Measurements from ENCODE around the gene MRPL11.

Gene MRPL11

GRCh38 chr11:66457826-66458225, 19.2 kb upstream of the MRPL11 start:
- Histone ChIP-seq H3K27me3 (ENCODE audit: insufficient read depth, low read length, poor library complexity, severe bottlenecking) (no peaks in the 10 kb centered on the region), H3K9ac (ENCODE audit: low read depth, low read length, poor library complexity, severe bottlenecking) (no peak overlapping the region), H3K36me3 (ENCODE audit: insufficient read depth, low read length) (no peaks in the 10 kb centered on the region), H3K4me3 (ENCODE audit: low read length, poor library complexity, severe bottlenecking) (no peak overlapping the region), H4K20me1 (ENCODE audit: insufficient read depth, low read length, poor library complexity, severe bottlenecking) (no peaks in the 10 kb centered on the region), H2AFZ (ENCODE audit: low read length) (no peak overlapping the region), H3K4me1 (ENCODE audit: insufficient read depth, low read length, poor library complexity, severe bottlenecking) (peaks cover 13% of the 10 kb centered on the region), H3K79me2 (ENCODE audit: insufficient read depth, low read length) (no peaks in the 10 kb centered on the region), H3F3A (ENCODE audit: low read depth) (no peaks in the 10 kb centered on the region), H3K4me2 (ENCODE audit: low read depth, low read length, poor library complexity, severe bottlenecking) (no peak overlapping the region), H3K9me2 (replicated peaks; ENCODE audit: low read depth, low read length) (no peaks in the 10 kb centered on the region), H3K9me3 (ENCODE audit: insufficient read depth, low read depth, low read length) (no peaks in the 10 kb centered on the region)
- TF ChIP-seq CTCF (conservative IDR thresholded peaks at IDR 0.05; ENCODE audit: low read length) (no peak), EZH2phosphoT487 (IDR thresholded peaks at IDR 0.05; ENCODE audit: borderline replicate concordance) (no peak)

GRCh38 chr11:66454828-66455227, 16.2 kb upstream of the MRPL11 start:
- no peaks in the 10 kb centered on the region for H3K9me3 ChIP-seq (ENCODE audit: insufficient read depth, low read depth, low read length)
- no peaks in the 10 kb centered on the region for H3K36me3 ChIP-seq (ENCODE audit: insufficient read depth, low read length)
- H3F3A ChIP-seq (ENCODE audit: low read depth) = no peaks in the 10 kb centered on the region
- no peaks in the 10 kb centered on the region for H3K9me2 ChIP-seq (replicated peaks; ENCODE audit: low read depth, low read length)
- H3K4me1 ChIP-seq (ENCODE audit: insufficient read depth, low read length, poor library complexity, severe bottlenecking) = peaks cover 13% of the 10 kb centered on the region
- no peaks in the 10 kb centered on the region for H4K20me1 ChIP-seq (ENCODE audit: insufficient read depth, low read length, poor library complexity, severe bottlenecking)
- H3K4me2 ChIP-seq (ENCODE audit: low read depth, low read length, poor library complexity, severe bottlenecking) = peak overlapping the region; percentile 30
- TF ChIP-seq EZH2phosphoT487 (IDR thresholded peaks at IDR 0.05; ENCODE audit: borderline replicate concordance) (no peak), CTCF (conservative IDR thresholded peaks at IDR 0.05; ENCODE audit: low read length) (no peak)
- H3K79me2 ChIP-seq (ENCODE audit: insufficient read depth, low read length) = no peaks in the 10 kb centered on the region
- no peak overlapping the region for H3K9ac ChIP-seq (ENCODE audit: low read depth, low read length, poor library complexity, severe bottlenecking)
- H2AFZ ChIP-seq (ENCODE audit: low read length) = no peak overlapping the region
- no peak overlapping the region for H3K4me3 ChIP-seq (ENCODE audit: low read length, poor library complexity, severe bottlenecking)
- H3K27me3 ChIP-seq (ENCODE audit: insufficient read depth, low read length, poor library complexity, severe bottlenecking) = no peaks in the 10 kb centered on the region

- H2AFZ ChIP-seq (ENCODE audit: low read length) = peak overlapping the region; percentile 44; the same call in 1 of the 2 replicates
- no peaks in the 10 kb centered on the region for H3K79me2 ChIP-seq (ENCODE audit: insufficient read depth, low read length)
- no peak overlapping the region for H3K9ac ChIP-seq (ENCODE audit: low read depth, low read length, poor library complexity, severe bottlenecking)
- H3K27me3 ChIP-seq (ENCODE audit: insufficient read depth, low read length, poor library complexity, severe bottlenecking) = no peaks in the 10 kb centered on the region
- H3F3A ChIP-seq (ENCODE audit: low read depth) = no peaks in the 10 kb centered on the region
- H3K4me1 ChIP-seq (ENCODE audit: insufficient read depth, low read length, poor library complexity, severe bottlenecking) = peaks cover 13% of the 10 kb centered on the region
- no peaks in the 10 kb centered on the region for H3K36me3 ChIP-seq (ENCODE audit: insufficient read depth, low read length)
- no peaks in the 10 kb centered on the region for H3K9me2 ChIP-seq (replicated peaks; ENCODE audit: low read depth, low read length)
- H3K9me3 ChIP-seq (ENCODE audit: insufficient read depth, low read depth, low read length) = no peaks in the 10 kb centered on the region
- peak overlapping the region; percentile 30 for H3K4me2 ChIP-seq (ENCODE audit: low read depth, low read length, poor library complexity, severe bottlenecking)
- no peak overlapping the region for H3K4me3 ChIP-seq (ENCODE audit: low read length, poor library complexity, severe bottlenecking)
- H4K20me1 ChIP-seq (ENCODE audit: insufficient read depth, low read length, poor library complexity, severe bottlenecking) = no peaks in the 10 kb centered on the region
- TF ChIP-seq EZH2phosphoT487 (IDR thresholded peaks at IDR 0.05; ENCODE audit: borderline replicate concordance) (no peak), CTCF (conservative IDR thresholded peaks at IDR 0.05; ENCODE audit: low read length) (no peak)
These were observed 15.6 kb upstream of the MRPL11 start for GRCh38 chr11:66454247-66454646.
